Neural crest cell (in vitro differentiated cells): ENCODE measurements around the gene VAMP4. TPM values are rescaled to one million over a fixed set of nuclear protein-coding genes. Genes with fewer than 3 reads are reported as not detected.

Source experiments
- DNase-seq: peaks from one replicate; pipeline ENCODE4 v3.0.0; 2021; ENCODE audit warnings: low read depth, mixed read lengths, low spot score
- H3K27ac Mint-ChIP-seq: one replicate; pipeline ENCODE4 v1.8.0; 2021; ENCODE audit warnings: mild to moderate bottlenecking, mixed read lengths; ENCODE audit not compliant: unreplicated experiment
- H3K27me3 Mint-ChIP-seq: 2 replicates; pipeline ENCODE4 v1.8.0; 2021; ENCODE audit warnings: low read depth, mild to moderate bottlenecking, mixed read lengths
- H3K36me3 Mint-ChIP-seq: 2 replicates; pipeline ENCODE4 v1.8.0; 2021; ENCODE audit warnings: low read depth, mild to moderate bottlenecking, mixed read lengths
- H3K4me1 Mint-ChIP-seq: 2 replicates; pipeline ENCODE4 v1.8.0; 2021; ENCODE audit warnings: mixed read lengths
- H3K4me3 Mint-ChIP-seq: one replicate; pipeline ENCODE4 v1.8.0; 2021; ENCODE audit warnings: mild to moderate bottlenecking, mixed read lengths
- H3K9me3 Mint-ChIP-seq: 2 replicates; pipeline ENCODE4 v1.8.0; 2021; ENCODE audit warnings: mixed read lengths
- CTCF ChIP-seq: fragments of 200-600 bp; sonication (generic); conservative IDR thresholded peaks from 2 replicates; pipeline ENCODE4 v1.5.0; 2021; ENCODE audit warnings: antibody characterized with exemption, mild to moderate bottlenecking
- total RNA-seq: library from RNA; stranded (reverse); gene quantifications from 2 replicates; pipeline ENCODE4 v1.2.1, GENCODE V29; 2021

Gene VAMP4
- total RNA-seq, 1 donor from 2014 or later = 10.3 TPM

- H3K36me3 Mint-ChIP-seq = peaks cover 2% of the 10 kb centered on the region
- TF ChIP-seq CTCF = peak; percentile 29
- H3K27ac Mint-ChIP-seq = peak overlapping the region; percentile 95
- no peaks in the 10 kb centered on the region for H3K27me3 Mint-ChIP-seq
- H3K4me3 Mint-ChIP-seq = peak overlapping the region; percentile 100
- H3K4me1 Mint-ChIP-seq = peaks cover 41% of the 10 kb centered on the region
- peak; percentile 1 for DNase-seq
- H3K9me3 Mint-ChIP-seq = no peaks in the 10 kb centered on the region
These were observed 636 bp downstream of the VAMP4 start for GRCh38 chr1:171740987-171741871.

DNA sequence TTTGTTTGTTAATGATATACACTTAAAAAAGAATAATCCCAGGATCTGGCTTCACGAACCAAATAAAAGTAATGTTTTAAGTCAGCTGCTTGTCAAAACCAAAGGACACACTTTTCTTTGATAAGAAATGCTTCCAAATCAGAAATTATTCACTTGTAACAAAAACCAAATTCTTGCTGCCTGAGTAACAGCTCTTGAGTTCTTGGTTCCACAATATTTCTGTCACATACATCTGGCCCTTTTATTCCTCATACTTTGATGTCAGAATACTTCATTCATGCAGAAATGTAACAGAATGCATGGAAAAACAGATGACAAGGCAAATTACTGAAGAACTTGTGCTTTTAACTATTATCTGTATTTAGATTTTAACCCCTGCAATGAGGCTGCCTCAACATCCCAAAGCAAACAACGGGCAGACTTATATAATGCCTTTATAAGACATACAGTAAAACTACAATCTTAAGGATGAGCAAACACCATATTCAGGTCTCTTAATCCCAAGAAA is 1.5 kb downstream of the VAMP4 start:
- H3K36me3 Mint-ChIP-seq = peaks cover 2% of the 10 kb centered on the region
- DNase-seq = no peak
- no peak overlapping the region for H3K27ac Mint-ChIP-seq
- H3K4me3 Mint-ChIP-seq = peak overlapping the region; percentile 100
- no peak for TF ChIP-seq CTCF
- peaks cover 41% of the 10 kb centered on the region for H3K4me1 Mint-ChIP-seq
- H3K27me3 Mint-ChIP-seq = no peaks in the 10 kb centered on the region
- H3K9me3 Mint-ChIP-seq = no peaks in the 10 kb centered on the region

DNA sequence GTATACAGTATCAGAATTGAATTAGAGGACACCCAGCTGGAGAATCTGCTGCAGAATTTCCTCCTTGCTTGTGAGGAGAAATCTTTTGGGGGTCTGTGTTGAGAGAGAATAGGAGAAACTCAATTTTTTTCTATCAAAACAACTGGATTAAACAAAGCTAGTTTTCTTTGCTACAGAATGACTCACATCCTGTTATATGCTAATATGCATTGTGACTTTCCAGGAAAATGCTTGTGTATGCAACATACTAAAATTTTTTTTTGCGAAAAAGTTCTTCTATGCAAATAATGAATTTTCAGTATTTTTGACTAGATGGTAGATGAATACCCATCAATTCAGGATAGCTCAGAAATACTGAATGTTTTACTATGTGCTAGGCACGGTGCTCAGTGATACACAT is 2.2 kb downstream of the VAMP4 start:
- Mint-ChIP-seq H3K4me1 (peaks cover 41% of the 10 kb centered on the region), H3K27me3 (no peaks in the 10 kb centered on the region), H3K27ac (no peak overlapping the region), H3K36me3 (peaks cover 2% of the 10 kb centered on the region), H3K4me3 (peak overlapping the region; percentile 100), H3K9me3 (no peaks in the 10 kb centered on the region)
- no peak for TF ChIP-seq CTCF
- no peak for DNase-seq

DNA sequence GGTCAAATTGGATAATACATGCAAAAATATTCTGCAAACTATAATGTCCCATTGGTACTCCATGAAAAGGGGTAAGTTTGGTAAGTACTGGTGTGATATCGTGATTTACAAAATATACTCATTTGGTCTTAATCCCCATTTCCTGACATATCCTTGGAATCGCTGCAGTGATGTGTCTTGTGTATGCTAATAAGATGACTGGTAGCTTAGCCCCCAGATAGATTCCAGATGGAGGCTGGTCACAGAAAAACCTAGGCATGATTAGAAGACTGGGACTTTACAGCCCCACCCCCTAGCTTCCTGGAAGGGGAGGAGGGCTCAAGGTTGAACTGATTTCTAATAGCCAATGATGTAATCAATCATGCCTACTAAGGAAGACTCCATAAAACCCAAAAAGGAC is 3.0 kb downstream of the VAMP4 start:
- peaks cover 41% of the 10 kb centered on the region for H3K4me1 Mint-ChIP-seq
- no peak for DNase-seq
- H3K36me3 Mint-ChIP-seq = peaks cover 2% of the 10 kb centered on the region
- H3K9me3 Mint-ChIP-seq = no peaks in the 10 kb centered on the region
- no peak overlapping the region for H3K27ac Mint-ChIP-seq
- peak overlapping the region; percentile 39 for H3K4me3 Mint-ChIP-seq
- no peak for TF ChIP-seq CTCF
- H3K27me3 Mint-ChIP-seq = no peaks in the 10 kb centered on the region

DNA sequence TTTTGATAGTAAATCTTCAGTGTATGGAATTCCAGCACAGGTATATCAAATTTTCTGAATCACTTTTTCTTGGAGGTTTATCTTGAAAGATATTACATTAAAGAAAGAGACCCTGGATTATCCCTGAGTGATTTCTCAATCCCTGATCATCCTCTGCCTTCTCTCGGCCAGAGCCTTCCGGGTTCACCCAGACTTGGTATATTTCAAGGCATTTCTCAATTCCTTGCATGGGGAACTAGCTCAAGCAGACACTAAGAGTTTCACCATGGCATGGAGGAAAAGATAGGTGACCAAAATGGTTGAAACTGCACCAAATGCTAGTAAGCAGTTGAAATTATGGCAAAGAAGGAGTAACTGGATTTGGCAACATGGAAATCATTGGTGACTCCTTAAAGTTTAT is 5.7 kb downstream of the VAMP4 start:
- Mint-ChIP-seq H3K36me3 (peaks cover 2% of the 10 kb centered on the region), H3K4me3 (no peak overlapping the region), H3K4me1 (peaks cover 19% of the 10 kb centered on the region), H3K9me3 (no peaks in the 10 kb centered on the region), H3K27me3 (no peaks in the 10 kb centered on the region), H3K27ac (no peak overlapping the region)
- no peak for DNase-seq
- TF ChIP-seq CTCF = no peak
